Measurements from ENCODE around the gene NKX2-2.

DNA sequence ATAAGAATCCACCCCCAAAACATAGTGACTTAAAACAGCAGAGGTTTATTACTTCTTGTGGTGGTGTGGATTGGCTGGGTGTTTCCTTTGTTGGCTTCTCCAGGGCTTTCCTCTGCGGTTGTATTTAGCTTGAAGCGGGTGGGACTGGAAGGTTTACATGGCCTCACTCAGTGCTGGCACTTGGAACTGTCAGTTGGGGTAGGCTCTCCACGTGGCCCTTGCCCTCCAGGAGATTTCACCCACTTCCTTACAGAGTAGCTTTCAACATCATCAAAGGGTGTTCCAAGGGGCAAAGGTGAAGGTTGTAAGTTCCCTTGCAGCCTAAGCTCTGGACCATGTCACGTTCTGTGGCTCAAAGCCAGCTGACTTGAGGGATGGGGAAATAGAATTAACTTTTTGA lies 32.5 kb upstream of the NKX2-2 start:
- TF ChIP-seq POLR2A (IDR thresholded peaks at IDR 0.05) (no peak), POLR2AphosphoS5 (IDR thresholded peaks at IDR 0.05) (no peak)
